ENCODE measurements around the gene FOXG1. TPM values are rescaled to one million over a fixed set of nuclear protein-coding genes. Genes with fewer than 3 reads are reported as not detected.
A peak's percentile ranks its signal among the peaks of the same experiment; 100 is the strongest.

Gene FOXG1
- total RNA-seq, 4 donors from 2014 or later: not detected

DNA sequence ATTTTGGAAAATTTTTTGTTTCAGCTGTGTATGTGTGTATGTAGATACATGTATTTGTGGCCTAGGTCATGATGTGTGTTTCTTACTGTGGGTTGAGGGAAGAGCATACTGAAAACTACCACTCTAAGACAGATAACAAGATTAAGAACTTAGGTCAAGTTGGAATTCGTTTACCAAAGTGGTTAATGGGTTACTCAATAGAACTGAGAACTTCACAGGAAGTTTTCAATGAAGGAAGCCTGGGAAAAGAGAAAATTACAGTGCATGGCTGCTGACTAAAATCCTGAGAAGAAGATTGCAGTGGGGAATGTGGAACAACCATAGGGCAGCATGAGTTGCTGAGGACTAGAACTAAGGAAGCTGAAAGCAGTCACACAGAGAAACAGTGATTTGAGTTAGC, 21.4 kb upstream of the FOXG1 start:
- H3K4me1 ChIP-seq: no peaks in the 10 kb centered on the region
- no peak overlapping the region for H3K4me3 ChIP-seq
- no peak overlapping the region for H3K27ac ChIP-seq
- H3K27me3 ChIP-seq: peaks cover under 1% of the 10 kb centered on the region
- 28% methylated on average over 1 of the region's 1 CpG for WGBS
- no peaks in the 10 kb centered on the region for H3K36me3 ChIP-seq
- no peak for DNase-seq (ENCODE audit: low spot score in 2 of 2)
- TF ChIP-seq EP300 (IDR thresholded peaks at IDR 0.05): no peak
- no peak for TF ChIP-seq CTCF (IDR thresholded peaks at IDR 0.05)
- TF ChIP-seq POLR2A (IDR thresholded peaks at IDR 0.05): no peak
- TF ChIP-seq POLR2AphosphoS5 (IDR thresholded peaks at IDR 0.05): no peak
- H3K9me3 ChIP-seq: no peaks in the 10 kb centered on the region

GRCh38 chr14:28746247-28746646, 20.3 kb upstream of the FOXG1 start:
- H3K4me3 ChIP-seq: no peak overlapping the region
- H3K27ac ChIP-seq: no peak overlapping the region
- TF ChIP-seq POLR2A (IDR thresholded peaks at IDR 0.05) (no peak), EP300 (IDR thresholded peaks at IDR 0.05) (no peak), CTCF (IDR thresholded peaks at IDR 0.05) (no peak), POLR2AphosphoS5 (IDR thresholded peaks at IDR 0.05) (no peak)
- DNase-seq (ENCODE audit: low spot score in 2 of 2): no peak
- no peaks in the 10 kb centered on the region for H3K36me3 ChIP-seq
- 68% methylated on average over 1 of the region's 1 CpG for WGBS
- peaks cover 9% of the 10 kb centered on the region for H3K27me3 ChIP-seq
- no peaks in the 10 kb centered on the region for H3K9me3 ChIP-seq
- H3K4me1 ChIP-seq: no peaks in the 10 kb centered on the region

DNA sequence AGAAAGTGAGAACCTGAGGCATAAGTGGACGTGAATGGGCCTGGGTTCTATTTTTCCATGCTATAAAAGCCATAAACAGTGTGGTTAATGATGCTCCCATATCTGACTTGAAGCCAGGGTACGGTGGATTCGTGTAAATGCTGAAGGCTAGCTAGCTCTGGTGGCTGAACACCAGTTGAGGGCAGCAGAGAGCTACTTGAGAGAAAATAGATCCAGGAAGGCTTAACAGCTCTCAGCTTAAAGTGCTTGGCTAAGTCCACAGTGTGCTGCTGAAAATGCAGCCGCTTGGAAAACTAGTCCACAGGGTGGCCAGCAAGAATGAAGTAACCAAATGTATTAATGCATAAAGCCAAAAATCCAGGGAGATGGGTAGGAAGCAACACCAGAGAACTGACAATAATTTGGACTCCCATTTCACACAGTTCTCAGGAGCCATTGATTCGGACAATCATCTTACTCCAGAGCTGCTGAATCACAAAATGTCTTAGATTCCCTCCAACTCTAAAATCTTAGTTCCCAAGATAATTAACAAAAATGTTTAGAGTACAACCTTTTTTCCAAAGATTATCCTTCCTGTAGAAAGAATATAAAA, 15.0 kb upstream of the FOXG1 start:
- no peak for DNase-seq (ENCODE audit: low spot score in 2 of 2)
- peaks cover 46% of the 10 kb centered on the region for H3K27me3 ChIP-seq
- peaks cover 4% of the 10 kb centered on the region for H3K4me1 ChIP-seq
- no peak overlapping the region for H3K4me3 ChIP-seq
- H3K9me3 ChIP-seq: no peaks in the 10 kb centered on the region
- 24% methylated on average over 5 of the region's 5 CpGs for WGBS
- no peaks in the 10 kb centered on the region for H3K36me3 ChIP-seq
- no peak for TF ChIP-seq POLR2AphosphoS5 (IDR thresholded peaks at IDR 0.05)
- no peak for TF ChIP-seq POLR2A (IDR thresholded peaks at IDR 0.05)
- peak in 1 of 2 donors; percentile 49 for TF ChIP-seq CTCF (IDR thresholded peaks at IDR 0.05)
- no peak for TF ChIP-seq EP300 (IDR thresholded peaks at IDR 0.05)
- H3K27ac ChIP-seq: no peak overlapping the region

DNA sequence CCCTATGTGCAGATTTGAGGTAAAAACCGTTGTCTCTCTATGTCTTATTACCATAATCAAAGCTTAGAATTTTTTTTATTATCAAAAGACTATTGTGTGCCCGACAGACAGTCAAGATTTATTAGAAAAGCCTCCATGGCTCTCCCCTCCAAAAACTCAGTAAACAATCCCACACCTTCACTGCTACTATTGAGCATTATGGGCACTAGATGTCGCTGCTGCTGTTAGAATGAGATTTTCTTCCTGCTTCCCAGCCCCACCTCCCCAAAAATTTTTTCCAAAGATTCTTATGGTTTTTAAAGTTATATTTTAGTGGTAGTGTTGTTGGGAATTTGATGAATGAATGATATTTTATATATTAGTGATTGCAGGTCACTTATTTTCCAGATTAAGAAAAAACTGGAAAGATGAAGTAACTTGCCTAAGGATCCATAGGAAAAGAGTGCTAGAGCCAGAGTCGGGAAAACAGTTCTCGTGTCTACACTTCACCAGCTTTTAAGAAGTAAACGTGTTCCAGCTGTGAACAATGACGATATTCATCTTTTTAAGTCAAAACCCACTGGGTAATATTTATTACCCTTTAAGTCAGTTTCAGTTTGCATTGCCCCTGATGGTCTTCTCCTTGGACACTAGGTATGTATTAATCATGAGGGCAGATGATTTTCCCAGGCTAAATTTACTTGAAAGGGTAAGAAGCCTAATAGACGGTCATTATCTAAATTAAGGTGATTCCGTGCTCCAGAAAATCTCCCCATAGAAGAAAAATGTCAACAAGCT, 12.2 kb upstream of the FOXG1 start:
- TF ChIP-seq CTCF (IDR thresholded peaks at IDR 0.05) (peak in 1 of 2 donors; percentile 44), EP300 (IDR thresholded peaks at IDR 0.05) (no peak)
- H3K27me3 ChIP-seq: peaks cover 74% of the 10 kb centered on the region
- DNase-seq (ENCODE audit: low spot score in 2 of 2): no peak
- H3K27ac ChIP-seq: no peak overlapping the region
- 10% methylated on average over 9 of the region's 9 CpGs for WGBS
- peaks cover 9% of the 10 kb centered on the region for H3K4me1 ChIP-seq
- no peaks in the 10 kb centered on the region for H3K9me3 ChIP-seq
- no peaks in the 10 kb centered on the region for H3K36me3 ChIP-seq
- no peak overlapping the region for H3K4me3 ChIP-seq

- Histone ChIP-seq H3K4me1 (peaks cover 15% of the 10 kb centered on the region), H3K4me3 (no peak overlapping the region), H3K27ac (no peak overlapping the region), H3K9me3 (no peaks in the 10 kb centered on the region), H3K27me3 (peaks cover 82% of the 10 kb centered on the region), H3K36me3 (no peaks in the 10 kb centered on the region)
- TF ChIP-seq EP300 (IDR thresholded peaks at IDR 0.05): no peak
- TF ChIP-seq POLR2A (IDR thresholded peaks at IDR 0.05): no peak
- no peak for TF ChIP-seq CTCF (IDR thresholded peaks at IDR 0.05)
- TF ChIP-seq POLR2AphosphoS5 (IDR thresholded peaks at IDR 0.05): no peak
- WGBS: 8% methylated on average over 14 of the region's 14 CpGs
- DNase-seq (ENCODE audit: low spot score in 2 of 2): no peak
These were observed 11.3 kb upstream of the FOXG1 start for GRCh38 chr14:28755198-28755815.
